PFSK-1 (cell line): ENCODE results near the gene ARHGAP42.

Experiments used
- FOXP2 ChIP-seq: optimal IDR thresholded peaks from 2 replicates; pipeline ENCODE3; 2011; ENCODE audit warnings: borderline replicate concordance, control low read depth, inconsistent platforms; ENCODE audit not compliant: insufficient read depth; ENCODE audit errors: extremely low read length, extremely low read depth
- POLR2AphosphoS5 ChIP-seq: IDR thresholded peaks from 2 replicates; pipeline ENCODE4 v1.6.1; 2012; ENCODE audit warnings: low read depth, mild to moderate bottlenecking, control low read depth, low read length, moderate library complexity

DNA sequence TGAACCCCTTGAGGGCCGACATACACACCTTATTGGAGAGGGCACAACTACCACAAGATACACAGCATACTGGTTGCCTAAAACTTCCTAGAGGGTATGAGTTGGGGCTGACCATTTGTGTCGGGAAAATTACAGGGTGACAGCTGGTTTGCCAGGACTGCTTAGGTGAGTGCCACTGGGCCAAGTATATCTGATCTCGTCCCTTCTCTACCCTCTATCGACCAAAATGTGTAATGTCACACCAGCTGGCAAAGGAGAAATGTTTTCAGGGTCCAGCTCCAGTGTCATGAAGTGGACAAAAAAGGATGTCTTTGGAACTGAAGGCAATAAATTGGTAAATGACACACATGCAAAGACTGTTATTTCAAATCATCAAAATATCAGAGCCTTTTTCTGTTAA, 316.4 kb downstream of the ARHGAP42 start:
- no peak for TF ChIP-seq FOXP2
- no peak for TF ChIP-seq POLR2AphosphoS5
